ENCODE measurements around the gene ABCA7.

The ABCA7 gene

GRCh38 chr19:1040476-1041271 lies 767 bp downstream of the ABCA7 start:
- in situ Hi-C loops (cut with HindIII; ENCODE audit: low sequenced_read_pairs): no loop called here

DNA sequence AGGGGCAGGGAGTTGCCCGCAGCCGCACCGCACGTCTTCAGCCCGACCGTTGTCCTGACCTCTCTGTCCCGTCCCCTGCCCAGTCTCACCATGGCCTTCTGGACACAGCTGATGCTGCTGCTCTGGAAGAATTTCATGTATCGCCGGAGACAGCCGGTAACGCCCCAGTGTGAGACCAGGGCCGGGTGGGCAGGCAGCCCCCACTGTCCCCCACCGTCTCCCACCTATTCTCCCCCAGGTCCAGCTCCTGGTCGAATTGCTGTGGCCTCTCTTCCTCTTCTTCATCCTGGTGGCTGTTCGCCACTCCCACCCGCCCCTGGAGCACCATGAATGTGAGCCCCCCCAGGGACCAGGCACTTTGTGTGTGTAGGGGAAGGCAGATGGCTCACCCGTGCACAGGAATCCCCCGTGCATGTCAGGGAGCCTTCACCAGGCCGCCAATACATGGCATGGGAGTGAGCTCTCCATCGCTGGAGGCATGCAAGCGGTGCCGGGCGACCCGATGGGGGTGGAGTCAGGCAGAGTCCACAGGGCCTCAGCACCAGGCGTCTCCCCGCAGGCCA lies 1.4 kb downstream of the ABCA7 start:
- in situ Hi-C loops (cut with HindIII; ENCODE audit: low sequenced_read_pairs): no loop called here

DNA sequence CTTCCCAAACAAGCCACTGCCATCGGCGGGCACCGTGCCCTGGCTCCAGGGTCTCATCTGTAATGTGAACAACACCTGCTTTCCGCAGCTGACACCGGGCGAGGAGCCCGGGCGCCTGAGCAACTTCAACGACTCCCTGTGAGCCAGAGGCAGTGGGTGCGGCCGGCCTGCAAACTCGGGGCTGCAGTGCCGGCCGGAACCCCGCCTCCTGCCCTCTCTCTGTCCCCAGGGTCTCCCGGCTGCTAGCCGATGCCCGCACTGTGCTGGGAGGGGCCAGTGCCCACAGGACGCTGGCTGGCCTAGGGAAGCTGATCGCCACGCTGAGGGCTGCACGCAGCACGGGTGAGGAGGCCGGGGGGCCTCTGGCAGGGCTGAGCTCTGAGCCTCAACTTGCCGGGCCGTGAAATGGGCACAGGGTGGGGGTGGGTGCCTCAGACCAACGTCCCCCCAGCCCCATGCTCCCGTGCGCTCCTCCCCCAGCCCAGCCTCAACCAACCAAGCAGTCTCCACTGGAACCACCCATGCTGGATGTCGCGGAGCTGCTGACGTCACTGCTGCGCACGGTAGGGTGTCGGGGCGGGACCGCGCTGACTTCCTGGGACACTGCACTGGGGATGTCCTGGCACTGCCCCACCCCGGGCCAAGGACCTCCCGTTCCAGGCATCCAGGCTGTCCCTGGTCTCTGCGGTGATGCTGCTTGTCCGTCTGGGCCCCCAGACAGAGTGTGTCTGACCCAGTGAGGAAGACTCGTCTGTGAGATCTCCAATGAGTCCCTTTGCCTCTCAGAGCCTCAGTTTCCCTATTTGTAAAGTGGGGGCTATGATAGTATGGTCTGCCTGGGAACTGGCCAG lies 2.2 kb downstream of the ABCA7 start:
- in situ Hi-C loops (cut with HindIII; ENCODE audit: low sequenced_read_pairs): no loop called here

GRCh38 chr19:1042689-1043511 lies 3.0 kb downstream of the ABCA7 start:
- in situ Hi-C loops (cut with HindIII; ENCODE audit: low sequenced_read_pairs): no loop called here

- in situ Hi-C loops (cut with HindIII; ENCODE audit: low sequenced_read_pairs): no loop called here
These were observed 5.3 kb downstream of the ABCA7 start for GRCh38 chr19:1045247-1045603.

DNA sequence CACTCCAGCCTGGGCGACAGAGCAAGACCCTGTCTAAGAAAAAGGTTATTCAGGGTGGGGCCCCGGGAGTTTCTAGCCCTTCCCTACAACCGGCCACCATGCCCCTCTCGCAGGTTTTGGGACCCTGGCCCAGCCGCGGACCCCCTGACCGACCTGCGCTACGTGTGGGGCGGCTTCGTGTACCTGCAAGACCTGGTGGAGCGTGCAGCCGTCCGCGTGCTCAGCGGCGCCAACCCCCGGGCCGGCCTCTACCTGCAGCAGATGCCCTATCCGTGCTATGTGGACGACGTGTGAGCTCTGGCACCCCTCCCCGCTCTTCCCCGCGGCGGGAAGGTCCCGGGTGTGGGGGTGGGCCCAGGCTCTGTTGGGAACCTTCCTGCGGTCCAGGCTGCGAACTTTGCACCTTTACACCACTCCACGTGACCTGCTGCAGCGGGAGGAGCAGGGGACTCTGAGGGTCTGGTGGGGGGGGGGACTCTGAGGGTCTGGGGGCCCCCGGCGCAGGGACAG lies 6.3 kb downstream of the ABCA7 start:
- in situ Hi-C loops (cut with HindIII; ENCODE audit: low sequenced_read_pairs): no loop called here

GRCh38 chr19:1046836-1047695 lies 7.2 kb downstream of the ABCA7 start:
- in situ Hi-C loops (cut with HindIII; ENCODE audit: low sequenced_read_pairs): no loop called here

- in situ Hi-C loops (cut with HindIII; ENCODE audit: low sequenced_read_pairs): no loop called here
These were observed 7.8 kb downstream of the ABCA7 start for GRCh38 chr19:1047696-1048147.

DNA sequence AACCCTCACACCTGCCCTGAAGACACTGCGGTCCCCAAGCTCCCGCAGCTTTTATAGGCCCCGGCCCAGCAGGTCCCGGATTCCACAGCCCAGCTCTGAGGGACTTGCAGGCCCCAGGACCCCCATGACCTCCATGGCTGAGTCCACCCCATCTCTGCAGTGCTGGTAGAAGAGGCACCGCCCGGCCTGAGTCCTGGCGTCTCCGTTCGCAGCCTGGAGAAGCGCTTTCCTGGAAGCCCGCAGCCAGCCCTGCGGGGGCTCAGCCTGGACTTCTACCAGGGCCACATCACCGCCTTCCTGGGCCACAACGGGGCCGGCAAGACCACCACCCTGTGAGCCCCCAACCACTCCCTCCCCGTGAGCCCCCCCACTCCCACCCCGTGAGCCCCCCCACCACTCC lies 9.2 kb downstream of the ABCA7 start:
- in situ Hi-C loops (cut with HindIII; ENCODE audit: low sequenced_read_pairs): no loop called here

DNA sequence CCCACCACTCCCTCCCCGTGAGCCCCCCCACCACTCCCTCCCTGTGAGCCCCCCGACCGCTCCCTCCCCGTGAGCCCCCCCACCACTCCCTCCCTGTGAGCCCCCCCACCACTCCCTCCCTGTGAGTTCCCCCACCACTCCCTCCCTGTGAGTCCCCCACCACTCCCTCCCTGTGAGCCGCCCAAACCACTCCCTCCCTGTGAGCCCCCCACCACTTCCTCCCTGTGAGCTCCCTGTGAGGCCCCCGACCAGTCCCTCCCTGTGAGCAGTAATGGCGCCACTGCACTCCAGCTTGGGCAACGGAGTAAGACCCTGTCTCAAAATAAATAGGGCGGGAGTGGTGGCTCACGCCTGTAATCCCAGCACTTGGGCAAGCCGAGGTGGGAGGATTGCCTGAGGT lies 9.9 kb downstream of the ABCA7 start:
- in situ Hi-C loops (cut with HindIII; ENCODE audit: low sequenced_read_pairs): no loop called here

DNA sequence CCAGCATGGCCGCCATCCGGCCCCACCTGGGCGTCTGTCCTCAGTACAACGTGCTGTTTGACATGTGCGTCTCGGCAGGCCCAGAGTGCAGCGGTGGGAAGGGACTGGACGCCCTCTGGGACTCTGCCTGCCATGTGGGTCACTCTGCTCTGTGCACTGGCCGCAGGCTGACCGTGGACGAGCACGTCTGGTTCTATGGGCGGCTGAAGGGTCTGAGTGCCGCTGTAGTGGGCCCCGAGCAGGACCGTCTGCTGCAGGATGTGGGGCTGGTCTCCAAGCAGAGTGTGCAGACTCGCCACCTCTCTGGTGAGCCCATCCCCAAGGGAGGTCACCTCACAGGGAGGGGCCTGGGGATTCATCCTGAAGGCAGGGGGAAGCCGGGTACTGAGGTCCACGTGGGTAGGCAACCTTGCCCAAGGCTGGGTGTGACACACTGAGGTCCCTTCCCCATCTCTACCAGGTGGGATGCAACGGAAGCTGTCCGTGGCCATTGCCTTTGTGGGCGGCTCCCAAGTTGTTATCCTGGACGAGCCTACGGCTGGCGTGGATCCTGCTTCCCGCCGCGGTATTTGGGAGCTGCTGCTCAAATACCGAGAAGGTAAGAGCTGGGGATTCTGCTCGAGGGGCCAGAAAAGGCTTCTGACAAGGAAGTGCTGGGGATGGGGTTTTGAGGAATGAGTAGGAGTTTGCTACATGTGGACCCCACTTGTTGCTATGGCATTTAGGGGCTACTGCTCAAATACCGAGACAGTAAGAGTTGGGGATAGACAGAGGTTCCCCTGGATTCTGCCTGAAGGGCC lies 11.3 kb downstream of the ABCA7 start:
- in situ Hi-C loops (cut with HindIII; ENCODE audit: low sequenced_read_pairs): no loop called here

GRCh38 chr19:1051791-1052190 lies 11.9 kb downstream of the ABCA7 start:
- in situ Hi-C loops (cut with HindIII; ENCODE audit: low sequenced_read_pairs): no loop called here

- in situ Hi-C loops (cut with HindIII; ENCODE audit: low sequenced_read_pairs): no loop called here
These were observed 12.6 kb downstream of the ABCA7 start for GRCh38 chr19:1052349-1052975.

- in situ Hi-C loops (cut with HindIII; ENCODE audit: low sequenced_read_pairs): no loop called here
These were observed 13.5 kb downstream of the ABCA7 start for GRCh38 chr19:1053176-1054101.

DNA sequence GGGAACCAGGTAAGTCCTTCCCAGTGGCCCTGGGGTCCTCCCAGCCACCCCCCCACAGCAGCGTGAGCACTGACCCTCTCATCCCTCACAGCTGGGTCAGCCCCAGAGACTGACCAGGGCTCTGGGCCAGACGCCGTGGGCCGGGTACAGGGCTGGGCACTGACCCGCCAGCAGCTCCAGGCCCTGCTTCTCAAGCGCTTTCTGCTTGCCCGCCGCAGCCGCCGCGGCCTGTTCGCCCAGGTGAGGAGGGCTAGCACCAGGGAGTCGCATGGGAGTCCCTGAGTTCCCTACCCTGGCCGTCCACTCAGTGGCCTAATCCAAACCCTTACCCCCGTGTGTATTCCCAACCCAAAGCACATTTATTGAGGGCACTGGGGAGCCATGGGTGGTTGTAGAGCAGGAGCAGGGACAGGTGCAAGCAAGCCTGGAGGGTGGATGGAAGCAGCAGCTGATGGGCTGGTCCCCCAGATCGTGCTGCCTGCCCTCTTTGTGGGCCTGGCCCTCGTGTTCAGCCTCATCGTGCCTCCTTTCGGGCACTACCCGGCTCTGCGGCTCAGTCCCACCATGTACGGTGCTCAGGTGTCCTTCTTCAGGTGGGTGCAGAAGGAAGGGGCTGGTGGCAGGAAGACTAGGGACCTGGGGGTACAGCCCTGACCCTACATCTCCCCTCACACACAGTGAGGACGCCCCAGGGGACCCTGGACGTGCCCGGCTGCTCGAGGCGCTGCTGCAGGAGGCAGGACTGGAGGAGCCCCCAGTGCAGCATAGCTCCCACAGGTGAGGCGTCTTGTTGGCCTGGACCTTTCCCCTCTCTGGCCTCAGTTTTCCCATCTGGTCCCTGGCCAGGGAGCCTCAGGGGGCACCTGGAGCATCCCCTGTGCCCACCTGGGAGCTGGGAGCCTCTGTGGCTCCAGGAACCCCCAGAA lies 14.5 kb downstream of the ABCA7 start:
- in situ Hi-C loops (cut with HindIII; ENCODE audit: low sequenced_read_pairs): no loop called here

- in situ Hi-C loops (cut with HindIII; ENCODE audit: low sequenced_read_pairs): no loop called here
These were observed 15.1 kb downstream of the ABCA7 start for GRCh38 chr19:1055028-1055425.
